GM12878 (cell line): ENCODE measurements around the gene ESPNL. TPM values are rescaled to one million over a fixed set of nuclear protein-coding genes. Genes with fewer than 3 reads are reported as not detected.

ENCODE experiments used
- ATAC-seq: fragments of 200-7000 bp; cut with Tn5 transposase; 3 replicates; pipeline ENCODE4 v1.9.1; 2020; ENCODE audit warnings: mild to moderate bottlenecking, moderate library complexity
- BruUV-seq: library from RNA; stranded (reverse); fragments of 400-500 nt; replicated peaks from 2 replicates; lab custom pipeline; 2021; lab: Mats Ljungman, UMichigan
- CTCF ChIA-PET: fragments of 300-600 bp; sonication (Branson Sonifier 250); formaldehyde crosslinking; extraction: SDS; loops from one replicate; lab custom pipeline; 2021; ENCODE audit warnings: inconsistent platforms; lab: Yijun Ruan, JAX
- POLR2A ChIA-PET: fragments of 350-600 bp; formaldehyde crosslinking; extraction: SDS; loops from one replicate; lab custom pipeline; 2021; ENCODE audit warnings: inconsistent platforms; lab: Charles Lee
- RAD21 ChIA-PET: fragments of 300-600 bp; sonication (Branson Sonifier 250); formaldehyde crosslinking; loops from one replicate; lab custom pipeline; 2023; ENCODE audit warnings: antibody characterized with exemption; ENCODE audit not compliant: unreplicated experiment; lab: Charles Lee
- SMC1A ChIA-PET: fragments of 300-600 bp; sonication (Branson Sonifier 250); formaldehyde crosslinking; loops from one replicate; lab custom pipeline; 2023; ENCODE audit not compliant: unreplicated experiment, uncharacterized antibody; lab: Charles Lee
- DNase-seq: peaks from one replicate; pipeline ENCODE4 v3.0.0-alpha.2; 2011; ENCODE audit warnings: low read depth, low spot score
- FAIRE-seq: peaks from 3 replicates; lab custom pipeline; 2011; peaks lifted over from hg19 to GRCh38; lab: Jason Lieb, UNC
- H2AFZ ChIP-seq: 2 replicates; pipeline ENCODE4 v1.6.0; 2011; ENCODE audit warnings: low read depth, low read length, control low read depth; ENCODE audit not compliant: control insufficient read depth
- H3K27ac ChIP-seq: 2 replicates; pipeline ENCODE4 v1.5.1; 2011; ENCODE audit warnings: control low read depth; ENCODE audit not compliant: control insufficient read depth, insufficient read depth
- H3K27me3 ChIP-seq, 2 experiments: replicated peaks in 1 of 2; 2 replicates each; pipeline versions ENCODE4 v1.6.0 to v1.6.1; 2011; ENCODE audit warnings: low read length in 1 of 2; ENCODE audit not compliant: control insufficient read depth in 2 of 2, insufficient read depth in 2 of 2
- H3K36me3 ChIP-seq, 2 experiments: 2 replicates each; pipeline ENCODE4 v1.5.1; 2011; ENCODE audit warnings: low read length in 1 of 2; ENCODE audit not compliant: control insufficient read depth in 2 of 2, insufficient read depth in 2 of 2
- H3K4me1 ChIP-seq: 2 replicates; pipeline ENCODE4 v1.6.1; 2011; ENCODE audit warnings: mild to moderate bottlenecking, low read length, moderate library complexity, mixed read lengths; ENCODE audit not compliant: control insufficient read depth, insufficient read depth
- H3K4me2 ChIP-seq: 2 replicates; pipeline ENCODE4 v1.6.0; 2011; ENCODE audit warnings: control low read depth; ENCODE audit not compliant: control insufficient read depth, insufficient read depth
- H3K4me3 ChIP-seq: fragments of 200-600 bp; sonication (generic); 2 replicates; pipeline ENCODE4 v1.5.1; 2016
- H3K79me2 ChIP-seq: 2 replicates; pipeline ENCODE4 v1.6.0; 2011; ENCODE audit warnings: low read length; ENCODE audit not compliant: control insufficient read depth, insufficient read depth
- H3K9ac ChIP-seq: 2 replicates; pipeline ENCODE4 v1.8.0; 2011; ENCODE audit warnings: low read length, control low read depth, mixed read lengths; ENCODE audit not compliant: control insufficient read depth, insufficient read depth
- H3K9me3 ChIP-seq: replicated peaks from 3 replicates; pipeline ENCODE4 v1.5.1; 2011; ENCODE audit warnings: mild to moderate bottlenecking, low read length; ENCODE audit not compliant: control insufficient read depth, insufficient read depth
- H4K20me1 ChIP-seq: 2 replicates; pipeline ENCODE4 v1.6.0; 2011; ENCODE audit not compliant: control insufficient read depth, insufficient read depth
- ASH2L ChIP-seq: fragments of 300-600, 200-600 bp; sonication (generic); IDR thresholded peaks from 2 replicates; pipeline ENCODE4 v1.6.1; 2017; ENCODE audit warnings: low read depth, mild to moderate bottlenecking, borderline replicate concordance
- FOS ChIP-seq: IDR thresholded peaks from 3 replicates; pipeline ENCODE4 v1.6.1; 2011; ENCODE audit warnings: borderline replicate concordance; ENCODE audit not compliant: insufficient read length; ENCODE audit errors: extremely low read depth
- NR2F1 ChIP-seq: fragments of 450-650 bp; conservative IDR thresholded peaks from 2 replicates; pipeline ENCODE4 v1.6.1; 2017; ENCODE audit warnings: mild to moderate bottlenecking
- SMAD1 ChIP-seq: fragments of 450-650 bp; IDR thresholded peaks from 2 replicates; pipeline ENCODE4 v1.6.1; 2018; ENCODE audit warnings: mild to moderate bottlenecking, low read depth; ENCODE audit not compliant: partially characterized antibody
- STAT1 ChIP-seq: fragments of 450-650 bp; conservative IDR thresholded peaks from 2 replicates; pipeline ENCODE4 v1.6.1; 2014; ENCODE audit warnings: antibody characterized with exemption, mild to moderate bottlenecking
- WGBS: methylation state at CpG from one replicate; pipeline ENCODE4 v1.1.6; 2016; ENCODE audit warnings: low lambda C conversion rate; ENCODE audit not compliant: insufficient replicate concordance, insufficient coverage; ENCODE audit errors: missing lambda C conversion rate; 5-methylcytosine and 5-hydroxymethylcytosine counted together
- in situ Hi-C: fragments of 300-500 bp; cut with MboI; formaldehyde crosslinking; loops from 9 replicates; pipeline ENCODE4 v1.14.3; 2018; ENCODE audit warnings: mixed read lengths
- intact Hi-C: fragments of 100-400 bp; cut with micrococcal nuclease; formaldehyde crosslinking; loops from one replicate; pipeline ENCODE4 v1.14.2; 2022; ENCODE audit not compliant: unreplicated experiment
- polyA plus RNA-seq, 11 experiments: library from polyadenylated mRNA; depleted of rRNA in 4 of 11; unstranded in 6 of 11; stranded (reverse) in 5 of 11; fragments of >200 nt; fragmentation: Nextera tagmentation in 4 of 11; fragmentation: Illumina TruSeq in 1 of 11; extraction: Ambion mirVana in 4 of 11; extraction: Trizol in 1 of 11; gene quantifications; 1 replicate in 1 of 11; 2 replicates in 10 of 11; pipeline versions ENCODE4 v1.2.1 to v1.2.3, GENCODE V29; 2011 to 2016; ENCODE audit warnings: inconsistent platforms in 2 of 11, missing spikeins in 2 of 11, low read depth in 1 of 11
- total RNA-seq, 4 experiments: library from RNA; depleted of rRNA in 3 of 4; stranded (reverse); fragments of >200 nt in 3 of 4; fragmentation: Illumina TruSeq in 1 of 4; extraction: Trizol in 1 of 4; gene quantifications; 2 replicates each; pipeline versions ENCODE4 v1.2.1 to v1.2.3, GENCODE V29; 2013 to 2021
- TF ChIP-seq, protein P1 (sequence below): fragments of 450-650 bp; IDR thresholded peaks from 2 replicates; pipeline ENCODE4 v1.6.1; 2017; ENCODE audit warnings: mild to moderate bottlenecking, low read depth, inconsistent platforms; ENCODE audit not compliant: poor library complexity, severe bottlenecking
- TF ChIP-seq, protein P2 (sequence below): IDR thresholded peaks from 2 replicates; pipeline ENCODE4 v1.6.1; 2012; ENCODE audit warnings: improper control_type of control experiment, low read depth, low read length; ENCODE audit not compliant: insufficient replicate concordance
- TF ChIP-seq, protein P3 (sequence below): fragments of 150-350 bp; IDR thresholded peaks from 2 replicates; pipeline ENCODE4 v1.6.1; 2014; ENCODE audit warnings: mild to moderate bottlenecking, low read depth, low read length
- TF ChIP-seq, protein P4 (sequence below): fragments of 450-650 bp; IDR thresholded peaks from 2 replicates; pipeline ENCODE4 v1.6.1; 2014; ENCODE audit warnings: mild to moderate bottlenecking
- TF ChIP-seq, protein P5 (sequence below): fragments of 450-650 bp; IDR thresholded peaks from 2 replicates; pipeline ENCODE4 v1.6.1; 2016; ENCODE audit warnings: mild to moderate bottlenecking

The ESPNL gene
- total and polyA plus RNA-seq, 10 of the 15 experiments (the other 5 are each of a cell fraction or from before 2014, with no cell fraction given): 0.05 to 0.94 (median 0.36) TPM; not detected in 3

DNA sequence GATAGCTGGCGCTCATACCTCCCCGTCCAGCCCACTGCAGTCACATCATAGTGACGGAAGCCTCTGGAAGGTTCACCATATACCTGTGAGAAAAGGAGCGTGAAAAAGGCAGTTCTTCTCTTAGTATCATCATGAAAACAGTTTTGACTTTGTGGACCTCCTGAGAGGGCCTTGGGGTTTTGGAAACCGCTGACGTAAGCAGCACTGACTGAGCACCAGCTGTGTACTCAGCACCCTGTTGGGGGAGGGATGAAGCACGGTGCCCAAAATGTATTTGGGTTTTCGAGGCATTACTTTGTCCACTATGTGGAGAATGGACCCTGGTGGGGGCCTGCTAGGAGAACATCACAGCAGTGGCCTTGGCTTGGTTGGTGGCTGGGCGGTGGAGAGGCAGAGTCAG lies 33.9 kb upstream of the ESPNL start:
- SMC1A ChIA-PET: interaction anchor here (1.2 kb wide), 1 partner anchor 40 kb away, joined by 3 read pairs; no protein-coding TSS in a partner anchor
- CTCF ChIA-PET: no interaction called here
- Histone ChIP-seq H3K4me2 (no peak overlapping the region), H3K27ac (no peak overlapping the region), H3K79me2 (peaks cover 22% of the 10 kb centered on the region), H4K20me1 (no peaks in the 10 kb centered on the region), H3K27me3 (no peaks in the 10 kb centered on the region), H3K9me3 (no peaks in the 10 kb centered on the region; the same call in 2 of the 3 replicates), H3K4me3 (no peak overlapping the region), H3K36me3 (peaks cover 9 to 23% of the 10 kb centered on the region in 2 experiments; a peak in 3 of 4 replicates), H2AFZ (no peak overlapping the region), H3K9ac (no peak overlapping the region), H3K4me1 (peaks cover 10% of the 10 kb centered on the region)
- intact Hi-C loops (loop anchor here (10.0 kb wide), 1 partner anchor 371 kb away; no protein-coding TSS in a partner anchor), in situ Hi-C loops (no loop called here)
- 88% methylated on average over 9 of the region's 9 CpGs for WGBS
- ATAC-seq: no peak
- RAD21 ChIA-PET: no interaction called here
- POLR2A ChIA-PET: no interaction called here
- BruUV-seq: no TSS peak
- DNase-seq: no peak
- no peak for FAIRE-seq
- TF ChIP-seq, protein P1, sequence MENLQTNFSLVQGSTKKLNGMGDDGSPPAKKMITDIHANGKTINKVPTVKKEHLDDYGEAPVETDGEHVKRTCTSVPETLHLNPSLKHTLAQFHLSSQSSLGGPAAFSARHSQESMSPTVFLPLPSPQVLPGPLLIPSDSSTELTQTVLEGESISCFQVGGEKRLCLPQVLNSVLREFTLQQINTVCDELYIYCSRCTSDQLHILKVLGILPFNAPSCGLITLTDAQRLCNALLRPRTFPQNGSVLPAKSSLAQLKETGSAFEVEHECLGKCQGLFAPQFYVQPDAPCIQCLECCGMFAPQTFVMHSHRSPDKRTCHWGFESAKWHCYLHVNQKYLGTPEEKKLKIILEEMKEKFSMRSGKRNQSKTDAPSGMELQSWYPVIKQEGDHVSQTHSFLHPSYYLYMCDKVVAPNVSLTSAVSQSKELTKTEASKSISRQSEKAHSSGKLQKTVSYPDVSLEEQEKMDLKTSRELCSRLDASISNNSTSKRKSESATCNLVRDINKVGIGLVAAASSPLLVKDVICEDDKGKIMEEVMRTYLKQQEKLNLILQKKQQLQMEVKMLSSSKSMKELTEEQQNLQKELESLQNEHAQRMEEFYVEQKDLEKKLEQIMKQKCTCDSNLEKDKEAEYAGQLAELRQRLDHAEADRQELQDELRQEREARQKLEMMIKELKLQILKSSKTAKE: no peak
- TF ChIP-seq SMAD1 (no peak), FOS (no peak), STAT1 (no peak), ASH2L (no peak), NR2F1 (no peak)
- TF ChIP-seq, protein P2, sequence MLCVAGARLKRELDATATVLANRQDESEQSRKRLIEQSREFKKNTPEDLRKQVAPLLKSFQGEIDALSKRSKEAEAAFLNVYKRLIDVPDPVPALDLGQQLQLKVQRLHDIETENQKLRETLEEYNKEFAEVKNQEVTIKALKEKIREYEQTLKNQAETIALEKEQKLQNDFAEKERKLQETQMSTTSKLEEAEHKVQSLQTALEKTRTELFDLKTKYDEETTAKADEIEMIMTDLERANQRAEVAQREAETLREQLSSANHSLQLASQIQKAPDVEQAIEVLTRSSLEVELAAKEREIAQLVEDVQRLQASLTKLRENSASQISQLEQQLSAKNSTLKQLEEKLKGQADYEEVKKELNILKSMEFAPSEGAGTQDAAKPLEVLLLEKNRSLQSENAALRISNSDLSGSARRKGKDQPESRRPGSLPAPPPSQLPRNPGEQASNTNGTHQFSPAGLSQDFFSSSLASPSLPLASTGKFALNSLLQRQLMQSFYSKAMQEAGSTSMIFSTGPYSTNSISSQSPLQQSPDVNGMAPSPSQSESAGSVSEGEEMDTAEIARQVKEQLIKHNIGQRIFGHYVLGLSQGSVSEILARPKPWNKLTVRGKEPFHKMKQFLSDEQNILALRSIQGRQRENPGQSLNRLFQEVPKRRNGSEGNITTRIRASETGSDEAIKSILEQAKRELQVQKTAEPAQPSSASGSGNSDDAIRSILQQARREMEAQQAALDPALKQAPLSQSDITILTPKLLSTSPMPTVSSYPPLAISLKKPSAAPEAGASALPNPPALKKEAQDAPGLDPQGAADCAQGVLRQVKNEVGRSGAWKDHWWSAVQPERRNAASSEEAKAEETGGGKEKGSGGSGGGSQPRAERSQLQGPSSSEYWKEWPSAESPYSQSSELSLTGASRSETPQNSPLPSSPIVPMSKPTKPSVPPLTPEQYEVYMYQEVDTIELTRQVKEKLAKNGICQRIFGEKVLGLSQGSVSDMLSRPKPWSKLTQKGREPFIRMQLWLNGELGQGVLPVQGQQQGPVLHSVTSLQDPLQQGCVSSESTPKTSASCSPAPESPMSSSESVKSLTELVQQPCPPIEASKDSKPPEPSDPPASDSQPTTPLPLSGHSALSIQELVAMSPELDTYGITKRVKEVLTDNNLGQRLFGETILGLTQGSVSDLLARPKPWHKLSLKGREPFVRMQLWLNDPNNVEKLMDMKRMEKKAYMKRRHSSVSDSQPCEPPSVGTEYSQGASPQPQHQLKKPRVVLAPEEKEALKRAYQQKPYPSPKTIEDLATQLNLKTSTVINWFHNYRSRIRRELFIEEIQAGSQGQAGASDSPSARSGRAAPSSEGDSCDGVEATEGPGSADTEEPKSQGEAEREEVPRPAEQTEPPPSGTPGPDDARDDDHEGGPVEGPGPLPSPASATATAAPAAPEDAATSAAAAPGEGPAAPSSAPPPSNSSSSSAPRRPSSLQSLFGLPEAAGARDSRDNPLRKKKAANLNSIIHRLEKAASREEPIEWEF: no peak
- TF ChIP-seq, protein P3, sequence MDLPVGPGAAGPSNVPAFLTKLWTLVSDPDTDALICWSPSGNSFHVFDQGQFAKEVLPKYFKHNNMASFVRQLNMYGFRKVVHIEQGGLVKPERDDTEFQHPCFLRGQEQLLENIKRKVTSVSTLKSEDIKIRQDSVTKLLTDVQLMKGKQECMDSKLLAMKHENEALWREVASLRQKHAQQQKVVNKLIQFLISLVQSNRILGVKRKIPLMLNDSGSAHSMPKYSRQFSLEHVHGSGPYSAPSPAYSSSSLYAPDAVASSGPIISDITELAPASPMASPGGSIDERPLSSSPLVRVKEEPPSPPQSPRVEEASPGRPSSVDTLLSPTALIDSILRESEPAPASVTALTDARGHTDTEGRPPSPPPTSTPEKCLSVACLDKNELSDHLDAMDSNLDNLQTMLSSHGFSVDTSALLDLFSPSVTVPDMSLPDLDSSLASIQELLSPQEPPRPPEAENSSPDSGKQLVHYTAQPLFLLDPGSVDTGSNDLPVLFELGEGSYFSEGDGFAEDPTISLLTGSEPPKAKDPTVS: no peak
- TF ChIP-seq, protein P4, sequence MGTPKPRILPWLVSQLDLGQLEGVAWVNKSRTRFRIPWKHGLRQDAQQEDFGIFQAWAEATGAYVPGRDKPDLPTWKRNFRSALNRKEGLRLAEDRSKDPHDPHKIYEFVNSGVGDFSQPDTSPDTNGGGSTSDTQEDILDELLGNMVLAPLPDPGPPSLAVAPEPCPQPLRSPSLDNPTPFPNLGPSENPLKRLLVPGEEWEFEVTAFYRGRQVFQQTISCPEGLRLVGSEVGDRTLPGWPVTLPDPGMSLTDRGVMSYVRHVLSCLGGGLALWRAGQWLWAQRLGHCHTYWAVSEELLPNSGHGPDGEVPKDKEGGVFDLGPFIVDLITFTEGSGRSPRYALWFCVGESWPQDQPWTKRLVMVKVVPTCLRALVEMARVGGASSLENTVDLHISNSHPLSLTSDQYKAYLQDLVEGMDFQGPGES: no peak
- TF ChIP-seq, protein P5, sequence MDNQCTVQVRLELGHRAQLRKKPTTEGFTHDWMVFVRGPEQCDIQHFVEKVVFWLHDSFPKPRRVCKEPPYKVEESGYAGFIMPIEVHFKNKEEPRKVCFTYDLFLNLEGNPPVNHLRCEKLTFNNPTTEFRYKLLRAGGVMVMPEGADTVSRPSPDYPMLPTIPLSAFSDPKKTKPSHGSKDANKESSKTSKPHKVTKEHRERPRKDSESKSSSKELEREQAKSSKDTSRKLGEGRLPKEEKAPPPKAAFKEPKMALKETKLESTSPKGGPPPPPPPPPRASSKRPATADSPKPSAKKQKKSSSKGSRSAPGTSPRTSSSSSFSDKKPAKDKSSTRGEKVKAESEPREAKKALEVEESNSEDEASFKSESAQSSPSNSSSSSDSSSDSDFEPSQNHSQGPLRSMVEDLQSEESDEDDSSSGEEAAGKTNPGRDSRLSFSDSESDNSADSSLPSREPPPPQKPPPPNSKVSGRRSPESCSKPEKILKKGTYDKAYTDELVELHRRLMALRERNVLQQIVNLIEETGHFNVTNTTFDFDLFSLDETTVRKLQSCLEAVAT: no peak
